ENCODE measurements around the gene PGBD2. TPM values are rescaled to one million over a fixed set of nuclear protein-coding genes. Genes with fewer than 3 reads are reported as not detected.

PGBD2 gene
- total and polyA plus RNA-seq, 2 of the 13 experiments (the other 11 are each of a cell fraction or from before 2014, with no cell fraction given), result 6.0 to 7.4 TPM

GRCh38 chr1:248862998-248863881 lies 42.8 kb upstream of the PGBD2 start (continued):
- TF ChIP-seq AKNA (CRISPR knock-in tag; IDR thresholded peaks at IDR 0.05; ENCODE audit: borderline replicate concordance), result no peak
- no peak for TF ChIP-seq TOPORS (CRISPR knock-in tag; IDR thresholded peaks at IDR 0.05)
- TF ChIP-seq, protein P1, sequence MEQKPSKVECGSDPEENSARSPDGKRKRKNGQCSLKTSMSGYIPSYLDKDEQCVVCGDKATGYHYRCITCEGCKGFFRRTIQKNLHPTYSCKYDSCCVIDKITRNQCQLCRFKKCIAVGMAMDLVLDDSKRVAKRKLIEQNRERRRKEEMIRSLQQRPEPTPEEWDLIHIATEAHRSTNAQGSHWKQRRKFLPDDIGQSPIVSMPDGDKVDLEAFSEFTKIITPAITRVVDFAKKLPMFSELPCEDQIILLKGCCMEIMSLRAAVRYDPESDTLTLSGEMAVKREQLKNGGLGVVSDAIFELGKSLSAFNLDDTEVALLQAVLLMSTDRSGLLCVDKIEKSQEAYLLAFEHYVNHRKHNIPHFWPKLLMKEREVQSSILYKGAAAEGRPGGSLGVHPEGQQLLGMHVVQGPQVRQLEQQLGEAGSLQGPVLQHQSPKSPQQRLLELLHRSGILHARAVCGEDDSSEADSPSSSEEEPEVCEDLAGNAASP (CRISPR knock-in tag; IDR thresholded peaks at IDR 0.05; ENCODE audit: borderline replicate concordance), result no peak
- peak; percentile 92 for TF ChIP-seq ZBTB7B (CRISPR knock-in tag; IDR thresholded peaks at IDR 0.05)
- TF ChIP-seq TCF12 (IDR thresholded peaks at IDR 0.05), result no peak
- TF ChIP-seq TCF12 (CRISPR knock-in tag; IDR thresholded peaks at IDR 0.05), result no peak
- TF ChIP-seq, protein P2, sequence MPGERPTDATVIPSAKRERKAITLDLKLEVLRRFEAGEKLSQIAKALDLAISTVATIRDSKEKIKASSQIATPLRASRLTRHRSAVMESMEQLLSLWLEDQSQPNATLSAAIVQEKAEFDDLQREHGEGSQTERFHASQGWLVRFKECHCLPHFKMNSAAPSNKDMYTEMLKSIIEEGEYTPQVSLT (CRISPR knock-in tag; IDR thresholded peaks at IDR 0.05; ENCODE audit: borderline replicate concordance, low read depth), result no peak
- TF ChIP-seq ZNF547 (CRISPR knock-in tag; IDR thresholded peaks at IDR 0.05), result no peak
- no peak for TF ChIP-seq SIN3B (IDR thresholded peaks at IDR 0.05; ENCODE audit: low read length)
- TF ChIP-seq PTBP1 (IDR thresholded peaks at IDR 0.05; ENCODE audit: low read depth, low read length, poor library complexity, severe bottlenecking), result no peak
- TF ChIP-seq RCOR2 (CRISPR knock-in tag; IDR thresholded peaks at IDR 0.05), result no peak
- no peak for TF ChIP-seq ZFP62 (CRISPR knock-in tag; IDR thresholded peaks at IDR 0.05)
- TF ChIP-seq HMGXB3 (CRISPR knock-in tag; IDR thresholded peaks at IDR 0.05; ENCODE audit: borderline replicate concordance), result peak; percentile 21; the same call in 1 of the 2 replicates
- TF ChIP-seq HNF1B (CRISPR knock-in tag; IDR thresholded peaks at IDR 0.05), result peak; percentile 38; the same call in 1 of the 2 replicates

Measured in HepG2 (cell line).